Activated CD4-positive, alpha-beta T cell treated with anti-CD3 and anti-CD28 coated beads, Interleukin-2, amount 10 ng/mL, durations not matched to agents 7 days and 5 days (primary cell): ENCODE measurements around the gene GALNT10. TPM values are rescaled to one million over a fixed set of nuclear protein-coding genes. Genes with fewer than 3 reads are reported as not detected.

Experiments
- CTCF ChIA-PET: fragments of 350-600 bp; sonication (Branson Sonifier 250); formaldehyde crosslinking; loops from one replicate; lab custom pipeline; 2021; ENCODE audit warnings: antibody characterized with exemption; lab: Charles Lee
- POLR2A ChIA-PET: fragments of 350-600 bp; sonication (Branson Sonifier 250); formaldehyde crosslinking; loops from one replicate; lab custom pipeline; 2021; ENCODE audit warnings: antibody characterized with exemption; lab: Charles Lee
- DNase-seq: peaks from one replicate; pipeline ENCODE4 v3.0.0-alpha.2; 2020
- H3K27ac Mint-ChIP-seq: one replicate; pipeline ENCODE4 v1.8.0; 2021; ENCODE audit warnings: mild to moderate bottlenecking, moderate library complexity, mixed read lengths
- H3K27me3 Mint-ChIP-seq: one replicate; pipeline ENCODE4 v1.8.0; 2021; ENCODE audit warnings: mixed read lengths
- H3K36me3 Mint-ChIP-seq: one replicate; pipeline ENCODE4 v1.8.0; 2021; ENCODE audit warnings: low read depth, mixed read lengths
- H3K4me1 Mint-ChIP-seq: one replicate; pipeline ENCODE4 v1.8.0; 2021; ENCODE audit warnings: mixed read lengths
- H3K4me3 Mint-ChIP-seq: one replicate; pipeline ENCODE4 v1.8.0; 2021; ENCODE audit warnings: mild to moderate bottlenecking, moderate library complexity, mixed read lengths
- H3K9me3 Mint-ChIP-seq: one replicate; pipeline ENCODE4 v1.8.0; 2021; ENCODE audit warnings: mixed read lengths
- total RNA-seq, 2 experiments: library from RNA; stranded (reverse); gene quantifications; one replicate each; pipeline ENCODE4 v1.2.3, GENCODE V29; 2021

The GALNT10 gene
- total RNA-seq, 2 experiments from 2014 or later, result 44.2 to 47.2 TPM

DNA sequence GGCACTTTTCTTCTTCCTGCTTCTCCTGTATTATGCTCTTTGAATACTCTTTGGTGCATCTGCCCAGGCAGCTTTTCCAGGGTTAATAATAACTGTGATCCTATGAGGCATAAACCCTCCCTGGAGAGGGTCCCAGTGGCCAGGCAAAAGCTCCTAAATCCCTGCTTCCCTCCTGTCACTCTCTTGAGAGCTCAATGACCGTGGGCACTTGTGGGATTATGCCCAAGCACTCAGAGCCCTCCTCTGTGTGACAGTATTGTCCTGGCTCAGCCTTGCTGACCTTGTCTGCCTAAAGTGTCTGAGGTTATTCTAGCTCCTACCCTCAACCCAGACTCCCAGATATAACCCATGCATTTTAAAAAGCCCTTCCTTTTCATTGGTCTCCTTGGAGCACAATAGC lies 51.9 kb downstream of the GALNT10 start:
- H3K27me3 Mint-ChIP-seq, result no peaks in the 10 kb centered on the region
- H3K9me3 Mint-ChIP-seq, result peaks cover 5% of the 10 kb centered on the region
- no peaks in the 10 kb centered on the region for H3K36me3 Mint-ChIP-seq
- no peak for DNase-seq
- H3K4me3 Mint-ChIP-seq, result no peak overlapping the region
- POLR2A ChIA-PET, result no interaction called here
- H3K27ac Mint-ChIP-seq, result no peak overlapping the region
- peaks cover 5% of the 10 kb centered on the region for H3K4me1 Mint-ChIP-seq
- CTCF ChIA-PET, result interaction anchor here (0.8 kb wide), 1 partner anchor 10 kb away, joined by 3 read pairs; no protein-coding TSS in a partner anchor

DNA sequence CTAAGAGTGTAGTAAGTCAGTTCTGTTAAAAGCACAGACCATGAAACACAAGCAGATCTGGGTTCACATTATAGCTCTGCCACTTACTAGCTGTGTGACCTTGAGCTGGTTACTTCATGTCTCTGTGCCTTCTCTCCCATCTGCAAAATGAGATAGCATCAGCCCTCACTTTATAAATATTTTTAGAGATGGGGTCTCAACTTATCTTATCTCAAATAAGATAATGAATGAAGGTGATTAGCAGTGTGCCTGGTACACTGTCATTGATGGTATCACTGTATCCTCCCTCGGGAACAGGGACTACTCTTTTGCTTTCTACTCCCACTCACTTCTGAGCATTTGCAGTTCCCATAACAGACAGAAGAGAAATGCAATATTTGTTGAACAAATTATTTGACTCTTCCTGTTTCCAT lies 52.4 kb downstream of the GALNT10 start:
- no peak for DNase-seq
- ChIA-PET CTCF (interaction anchor here (0.8 kb wide), 1 partner anchor 11 kb away, joined by 3 read pairs; no protein-coding TSS in a partner anchor), POLR2A (no interaction called here)
- Mint-ChIP-seq H3K4me1 (peaks cover under 1% of the 10 kb centered on the region), H3K9me3 (peaks cover 5% of the 10 kb centered on the region), H3K27me3 (no peaks in the 10 kb centered on the region), H3K27ac (no peak overlapping the region), H3K4me3 (no peak overlapping the region), H3K36me3 (no peaks in the 10 kb centered on the region)

DNA sequence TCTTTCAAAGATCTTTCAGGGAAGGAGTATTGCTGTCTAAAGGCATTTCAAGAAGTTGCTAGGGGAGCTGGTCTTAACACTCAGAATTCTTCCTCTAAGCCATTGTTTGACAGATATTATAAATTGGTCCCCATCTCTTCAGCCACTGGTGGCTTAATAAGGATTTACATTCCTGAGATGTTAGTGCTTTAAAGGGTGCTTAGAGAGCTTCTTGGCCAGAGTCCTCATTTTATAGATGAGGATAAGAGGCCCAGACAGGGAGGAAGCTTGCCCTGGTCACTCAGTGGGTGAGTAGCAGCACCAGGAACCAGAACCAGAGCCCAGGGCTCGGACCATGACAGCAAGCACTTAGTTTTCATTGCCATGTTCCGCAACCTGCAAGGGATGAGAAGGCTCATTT lies 53.2 kb downstream of the GALNT10 start:
- H3K9me3 Mint-ChIP-seq, result peaks cover 5% of the 10 kb centered on the region
- ChIA-PET CTCF (no interaction called here), POLR2A (no interaction called here)
- no peaks in the 10 kb centered on the region for H3K4me1 Mint-ChIP-seq
- H3K36me3 Mint-ChIP-seq, result no peaks in the 10 kb centered on the region
- no peak overlapping the region for H3K4me3 Mint-ChIP-seq
- DNase-seq, result no peak
- no peaks in the 10 kb centered on the region for H3K27me3 Mint-ChIP-seq
- no peak overlapping the region for H3K27ac Mint-ChIP-seq

DNA sequence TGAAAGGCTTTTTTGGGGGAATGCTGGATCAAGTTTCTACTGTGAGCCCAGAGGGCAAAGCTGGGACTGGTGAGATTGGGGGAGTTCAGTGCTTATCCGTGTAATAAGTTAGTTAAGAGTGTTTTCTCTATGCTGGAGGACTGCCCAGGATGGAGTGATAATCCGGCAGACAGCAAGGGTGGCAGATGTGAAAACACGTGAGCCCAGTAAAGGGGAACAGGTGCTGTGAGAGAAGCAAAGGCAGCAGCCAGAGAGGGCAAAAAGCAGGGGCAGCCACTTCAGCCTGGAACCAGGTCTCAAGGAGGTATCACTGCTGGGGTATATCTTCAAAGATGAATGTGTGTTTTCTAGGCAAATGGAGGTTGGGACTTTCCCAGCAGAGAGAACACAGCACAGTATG lies 53.9 kb downstream of the GALNT10 start:
- H3K36me3 Mint-ChIP-seq, result no peaks in the 10 kb centered on the region
- no peak for DNase-seq
- CTCF ChIA-PET, result interaction anchor here (1.1 to 1.3 kb wide), 2 partner anchors 8 to 23 kb away, joined by 3 to 4 read pairs; no protein-coding TSS in a partner anchor
- POLR2A ChIA-PET, result no interaction called here
- H3K27ac Mint-ChIP-seq, result no peak overlapping the region
- H3K4me3 Mint-ChIP-seq, result no peak overlapping the region
- no peaks in the 10 kb centered on the region for H3K27me3 Mint-ChIP-seq
- no peaks in the 10 kb centered on the region for H3K4me1 Mint-ChIP-seq
- H3K9me3 Mint-ChIP-seq, result peaks cover 5% of the 10 kb centered on the region

DNA sequence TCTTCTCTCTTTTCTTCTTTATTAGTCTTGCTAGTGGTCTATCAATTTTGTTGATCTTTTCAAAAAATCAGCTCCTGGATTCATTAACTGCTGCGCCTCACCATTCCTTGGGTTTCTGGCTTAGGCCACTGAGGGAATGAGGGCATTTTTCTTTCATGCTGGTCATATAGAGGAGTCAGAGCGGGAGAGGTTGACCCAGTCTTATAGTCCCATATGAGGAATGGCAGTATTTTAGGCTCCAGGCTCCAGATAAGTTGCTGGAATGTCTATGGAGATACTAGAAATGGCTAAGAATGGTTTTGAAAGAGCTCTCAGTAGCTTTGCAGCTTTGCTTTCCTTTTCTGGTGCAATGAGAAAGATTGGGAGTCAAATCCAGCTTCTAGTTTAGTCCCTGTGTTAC lies 58.2 kb downstream of the GALNT10 start:
- DNase-seq, result no peak
- H3K4me3 Mint-ChIP-seq, result no peak overlapping the region
- H3K9me3 Mint-ChIP-seq, result peaks cover 9% of the 10 kb centered on the region
- peaks cover under 1% of the 10 kb centered on the region for H3K4me1 Mint-ChIP-seq
- CTCF ChIA-PET, result interaction anchor here (1.3 kb wide), 1 partner anchor 12 kb away, joined by 4 read pairs; no protein-coding TSS in a partner anchor
- H3K36me3 Mint-ChIP-seq, result peaks cover 7% of the 10 kb centered on the region
- H3K27me3 Mint-ChIP-seq, result no peaks in the 10 kb centered on the region
- POLR2A ChIA-PET, result no interaction called here
- no peak overlapping the region for H3K27ac Mint-ChIP-seq

DNA sequence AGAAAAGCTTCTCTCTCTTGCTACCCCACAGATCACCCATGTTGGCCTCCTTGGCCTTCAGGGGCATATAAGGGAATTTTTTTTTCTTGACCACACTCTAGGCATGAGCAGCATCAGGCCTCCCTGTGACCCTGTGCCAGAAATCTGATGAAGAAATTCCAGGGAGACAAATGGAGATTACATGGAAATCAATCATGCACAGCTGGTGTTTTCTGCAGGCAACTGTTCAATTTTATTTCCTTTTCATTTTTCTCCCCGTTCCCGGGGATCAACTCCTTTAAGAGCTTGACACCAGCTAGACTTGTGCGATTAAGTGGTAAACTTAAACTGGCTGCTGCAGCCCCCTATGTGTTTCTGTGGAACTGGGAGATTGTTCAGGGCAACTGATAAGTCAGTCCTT lies 59.3 kb downstream of the GALNT10 start:
- Mint-ChIP-seq H3K4me3 (no peak overlapping the region), H3K4me1 (peaks cover 3% of the 10 kb centered on the region), H3K36me3 (peaks cover 17% of the 10 kb centered on the region), H3K27ac (no peak overlapping the region), H3K27me3 (no peaks in the 10 kb centered on the region), H3K9me3 (peaks cover 10% of the 10 kb centered on the region)
- POLR2A ChIA-PET, result no interaction called here
- CTCF ChIA-PET, result no interaction called here
- DNase-seq, result no peak

DNA sequence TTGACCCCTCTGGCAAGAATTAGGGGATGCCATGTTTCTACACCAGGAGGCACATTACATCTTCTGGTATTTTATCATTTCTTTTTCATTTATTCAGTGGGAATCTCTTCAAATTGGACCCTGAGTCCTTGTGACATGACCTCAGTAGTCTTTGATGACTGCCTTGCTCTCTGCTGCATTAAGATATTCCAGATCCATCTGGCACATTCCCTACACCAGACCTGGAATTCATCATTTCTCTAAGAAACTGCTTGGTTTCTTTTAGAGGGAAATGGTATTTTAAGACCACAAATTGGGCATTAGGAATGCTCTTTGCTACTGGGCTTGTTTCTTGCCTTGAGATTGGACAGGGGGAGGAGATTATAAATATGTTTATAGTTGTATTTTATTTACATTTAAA lies 61.0 kb downstream of the GALNT10 start:
- CTCF ChIA-PET, result interaction anchor here (1.0 kb wide), 1 partner anchor 13 kb away, joined by 3 read pairs; no protein-coding TSS in a partner anchor
- no peak for DNase-seq
- peaks cover 6% of the 10 kb centered on the region for H3K9me3 Mint-ChIP-seq
- H3K27me3 Mint-ChIP-seq, result no peaks in the 10 kb centered on the region
- H3K36me3 Mint-ChIP-seq, result peaks cover 19% of the 10 kb centered on the region
- H3K27ac Mint-ChIP-seq, result no peak overlapping the region
- POLR2A ChIA-PET, result no interaction called here
- H3K4me1 Mint-ChIP-seq, result peaks cover 3% of the 10 kb centered on the region
- H3K4me3 Mint-ChIP-seq, result no peak overlapping the region

DNA sequence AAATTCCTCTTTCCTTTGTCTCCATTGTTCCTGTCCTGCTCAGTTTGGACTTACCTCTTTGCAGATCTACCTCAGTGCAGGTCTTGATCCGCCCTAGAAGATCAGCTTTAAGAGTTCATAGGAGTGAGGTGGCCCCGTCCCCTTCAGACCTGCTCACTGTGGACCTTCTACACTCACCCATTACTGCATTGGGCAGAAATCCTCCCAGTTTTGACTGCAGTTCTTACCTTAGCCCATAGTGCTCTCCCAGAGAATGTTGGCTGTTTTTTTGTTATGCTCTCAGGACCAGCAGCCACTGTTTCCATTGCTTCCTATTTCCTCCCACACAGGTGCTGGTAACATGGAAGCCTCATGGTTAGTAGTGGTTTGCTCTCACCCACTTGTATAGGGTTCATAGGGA lies 63.3 kb downstream of the GALNT10 start:
- H3K36me3 Mint-ChIP-seq, result peaks cover 19% of the 10 kb centered on the region
- H3K4me1 Mint-ChIP-seq, result peaks cover 3% of the 10 kb centered on the region
- no peak overlapping the region for H3K27ac Mint-ChIP-seq
- no peaks in the 10 kb centered on the region for H3K27me3 Mint-ChIP-seq
- POLR2A ChIA-PET, result no interaction called here
- no peak overlapping the region for H3K4me3 Mint-ChIP-seq
- DNase-seq, result no peak
- CTCF ChIA-PET, result no interaction called here
- peaks cover 6% of the 10 kb centered on the region for H3K9me3 Mint-ChIP-seq

DNA sequence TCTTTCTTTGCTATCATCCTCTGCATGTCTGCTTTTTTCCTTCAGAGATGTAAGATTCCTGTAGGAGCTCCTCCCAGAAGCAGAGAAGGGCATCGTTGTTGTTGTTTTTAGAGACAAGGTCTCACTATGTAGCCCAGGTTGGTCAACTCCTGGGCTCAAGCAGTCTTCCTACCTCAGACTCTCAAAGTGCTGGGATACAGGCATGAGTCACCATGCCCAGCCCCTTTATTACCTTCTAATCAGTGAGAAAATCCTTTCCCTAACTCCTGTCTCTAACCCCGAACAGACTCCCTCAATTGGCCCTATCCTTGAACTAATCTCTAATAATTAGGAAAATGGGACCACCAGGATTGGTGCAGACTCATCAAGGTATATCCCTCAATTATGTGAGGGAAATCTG lies 64.4 kb downstream of the GALNT10 start:
- Mint-ChIP-seq H3K4me3 (no peak overlapping the region), H3K27me3 (no peaks in the 10 kb centered on the region), H3K36me3 (peaks cover 19% of the 10 kb centered on the region), H3K4me1 (peaks cover 3% of the 10 kb centered on the region), H3K9me3 (peaks cover 6% of the 10 kb centered on the region), H3K27ac (no peak overlapping the region)
- CTCF ChIA-PET, result interaction anchor here (1.3 kb wide), 1 partner anchor 37 kb away, joined by 3 read pairs; no protein-coding TSS in a partner anchor
- POLR2A ChIA-PET, result no interaction called here
- no peak for DNase-seq

DNA sequence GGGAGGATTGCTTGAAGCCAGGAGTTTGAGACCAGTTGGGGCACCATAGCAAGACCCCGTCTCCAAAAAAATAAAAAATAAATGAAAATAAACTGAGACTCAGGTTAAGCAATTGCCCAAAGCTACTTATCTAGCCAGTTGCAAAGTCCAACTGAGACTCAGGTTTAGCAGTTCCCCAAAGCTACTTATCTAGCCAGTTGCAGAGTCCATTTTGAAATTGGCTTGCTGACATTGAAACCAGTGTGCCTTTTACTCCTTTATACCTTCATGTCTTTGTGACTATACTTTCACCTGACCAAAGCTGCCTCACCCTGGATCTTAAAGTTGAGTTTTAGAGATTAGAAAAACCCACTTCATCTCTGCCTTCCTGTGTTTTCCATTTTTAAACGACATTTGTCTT lies 66.5 kb downstream of the GALNT10 start:
- ChIA-PET CTCF (no interaction called here), POLR2A (no interaction called here)
- no peak overlapping the region for H3K4me3 Mint-ChIP-seq
- peaks cover 16% of the 10 kb centered on the region for H3K36me3 Mint-ChIP-seq
- DNase-seq, result no peak
- peaks cover 5% of the 10 kb centered on the region for H3K9me3 Mint-ChIP-seq
- no peak overlapping the region for H3K27ac Mint-ChIP-seq
- peaks cover 3% of the 10 kb centered on the region for H3K4me1 Mint-ChIP-seq
- no peaks in the 10 kb centered on the region for H3K27me3 Mint-ChIP-seq

DNA sequence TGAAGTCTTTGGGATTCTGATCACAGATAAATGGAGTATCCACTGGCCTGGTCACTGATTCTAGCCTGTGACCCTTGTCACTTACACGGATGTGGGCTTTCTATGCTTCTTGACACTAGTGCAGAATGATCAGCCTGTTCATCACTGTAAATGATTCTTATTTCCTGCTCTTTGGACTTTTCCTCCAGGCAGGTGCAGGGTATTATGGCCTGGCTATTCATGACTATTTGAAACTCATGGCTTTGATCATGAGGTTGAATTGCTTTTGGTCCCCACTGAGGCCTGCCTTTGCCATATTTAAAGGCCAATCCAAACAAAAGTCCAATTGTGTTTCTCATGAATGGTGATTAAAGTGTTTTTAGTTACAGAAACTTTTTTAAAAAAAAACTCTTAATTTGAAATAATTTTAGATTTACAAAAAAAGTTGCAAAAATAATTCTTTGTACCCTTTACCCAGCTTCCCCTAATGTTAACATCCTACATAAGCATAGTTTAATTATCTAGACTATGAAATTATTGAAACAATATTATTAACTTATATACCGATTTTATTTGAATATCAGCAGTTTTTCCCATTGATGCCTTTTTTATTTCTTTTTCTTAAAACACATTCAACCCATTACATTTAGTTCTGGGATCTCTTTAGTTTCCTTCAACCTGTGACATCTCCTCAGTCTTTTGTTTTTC lies 68.1 kb downstream of the GALNT10 start:
- POLR2A ChIA-PET, result no interaction called here

DNA sequence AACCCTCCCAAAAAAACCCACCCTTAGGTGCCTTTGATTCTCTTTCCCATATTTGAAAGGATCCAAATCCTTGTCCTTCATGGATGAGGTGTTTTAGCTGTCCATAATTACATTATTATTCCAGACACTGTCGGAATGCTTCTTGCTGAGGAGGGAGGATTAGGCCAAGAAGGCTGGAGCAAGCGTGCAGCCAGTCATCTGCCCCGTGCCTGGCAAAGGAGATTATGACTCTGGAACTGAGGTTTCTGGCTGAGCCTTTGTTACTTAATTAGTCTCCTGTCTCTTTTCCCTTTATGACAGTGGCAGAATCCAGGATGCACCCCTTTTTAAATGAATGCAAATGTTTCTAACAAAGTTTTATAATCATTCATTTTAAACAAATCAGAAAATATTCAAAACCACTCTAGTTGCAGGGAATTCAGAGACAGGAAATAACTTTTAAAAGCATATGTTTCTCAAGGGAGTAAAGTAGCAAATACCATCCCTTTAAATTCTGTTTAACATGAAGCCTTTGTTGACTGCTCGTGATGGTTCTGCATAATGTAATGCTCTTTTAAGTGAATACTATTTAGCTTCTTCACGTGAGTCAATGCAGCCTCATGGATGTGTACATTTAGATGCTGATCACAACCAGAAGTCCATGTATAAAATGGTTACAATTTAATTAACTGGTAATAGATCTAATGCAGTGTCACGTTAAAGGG lies 69.8 kb downstream of the GALNT10 start:
- H3K9me3 Mint-ChIP-seq, result no peaks in the 10 kb centered on the region
- ChIA-PET POLR2A (no interaction called here), CTCF (no interaction called here)
- H3K4me1 Mint-ChIP-seq, result peaks cover 1% of the 10 kb centered on the region
- no peak overlapping the region for H3K27ac Mint-ChIP-seq
- no peaks in the 10 kb centered on the region for H3K36me3 Mint-ChIP-seq
- no peaks in the 10 kb centered on the region for H3K27me3 Mint-ChIP-seq
- H3K4me3 Mint-ChIP-seq, result no peak overlapping the region
- no peak for DNase-seq

More for the DNA sequence above, 68.1 kb downstream of the GALNT10 start:
- no peak overlapping the region for H3K4me3 Mint-ChIP-seq
- H3K4me1 Mint-ChIP-seq, result peaks cover 2% of the 10 kb centered on the region
- no peaks in the 10 kb centered on the region for H3K27me3 Mint-ChIP-seq
- H3K9me3 Mint-ChIP-seq, result peaks cover 2% of the 10 kb centered on the region
- peaks cover 13% of the 10 kb centered on the region for H3K36me3 Mint-ChIP-seq
- no peak overlapping the region for H3K27ac Mint-ChIP-seq
- no peak for DNase-seq
- CTCF ChIA-PET, result no interaction called here

DNA sequence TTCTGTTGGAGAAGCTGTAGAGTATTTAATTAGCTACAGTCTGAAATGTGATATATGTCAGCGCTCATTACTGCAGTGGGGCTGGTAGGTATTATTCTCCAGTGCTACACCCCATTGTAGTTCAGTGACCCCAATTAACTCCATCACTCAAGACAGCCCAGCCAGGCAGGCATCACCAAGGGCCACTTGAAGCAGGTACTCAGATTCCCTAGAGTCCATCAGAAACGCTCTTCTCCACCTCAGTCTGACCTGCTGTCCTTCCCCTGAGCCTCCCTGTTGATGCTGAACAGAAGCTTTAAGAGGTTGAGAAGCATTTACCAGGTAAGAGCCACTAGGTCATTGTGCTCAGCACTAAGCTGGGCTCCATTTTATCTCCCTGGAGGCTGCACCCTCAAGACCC lies 71.8 kb downstream of the GALNT10 start:
- Mint-ChIP-seq H3K4me3 (no peak overlapping the region), H3K27ac (no peak overlapping the region), H3K36me3 (no peaks in the 10 kb centered on the region), H3K9me3 (no peaks in the 10 kb centered on the region), H3K4me1 (peaks cover 1% of the 10 kb centered on the region), H3K27me3 (no peaks in the 10 kb centered on the region)
- ChIA-PET POLR2A (no interaction called here), CTCF (no interaction called here)
- no peak for DNase-seq
